22Rv1 (cell line): ENCODE measurements around the gene OR1K1.
"Not testable (repeated sequence)": the region's sequence is repeated elsewhere in the genome, so short reads cannot be mapped to it uniquely, and the experiment has no call there.

ENCODE experiments used
- H3K27ac ChIP-seq: fragments of 450-650 bp; 2 replicates; pipeline ENCODE4 v1.5.1; 2017
- ZFX ChIP-seq: fragments of 450-650 bp; IDR thresholded peaks from 2 replicates; pipeline ENCODE4 v1.6.1; 2017; ENCODE audit warnings: antibody characterized with exemption, borderline replicate concordance
- TF ChIP-seq, protein P1 (sequence below): fragments of 450-650 bp; IDR thresholded peaks from 2 replicates; pipeline ENCODE4 v1.5.1; 2017; ENCODE audit warnings: mild to moderate bottlenecking

The OR1K1 gene

DNA sequence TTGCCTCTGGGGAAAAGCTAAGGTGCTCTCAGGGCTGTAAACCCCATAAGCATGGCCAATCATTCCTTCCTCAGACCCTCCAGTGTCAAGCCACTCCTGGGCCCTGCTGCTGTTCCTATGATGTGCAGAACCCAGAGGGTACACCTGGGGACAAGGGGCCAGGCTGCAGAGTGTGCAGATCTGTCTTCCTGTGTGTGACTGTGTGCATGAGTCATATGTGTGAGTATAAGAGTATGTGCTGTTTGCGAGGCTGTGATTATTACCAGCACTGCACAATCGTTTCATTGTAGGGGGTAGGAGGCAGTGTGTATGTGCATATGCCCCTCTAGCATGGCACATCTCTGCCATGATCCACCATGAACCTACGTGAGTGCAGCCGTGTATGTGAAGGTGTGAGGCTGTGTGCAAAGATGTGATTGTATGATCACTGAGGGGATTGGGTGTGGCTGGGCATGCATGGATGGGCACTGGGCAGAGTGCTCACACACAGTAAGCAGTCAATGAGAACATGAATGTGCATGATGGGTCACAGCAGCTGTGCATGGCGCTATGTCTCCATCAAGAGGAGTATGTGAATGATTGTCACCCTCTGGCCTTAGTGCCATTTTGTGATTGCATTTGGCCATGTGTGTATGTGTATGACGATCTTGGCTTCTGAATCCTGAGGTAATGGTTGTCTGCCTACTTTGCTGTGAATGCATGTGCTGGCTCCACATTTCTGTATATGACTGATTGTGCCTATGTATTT, 2.4 kb upstream of the OR1K1 start:
- TF ChIP-seq ZFX = no peak
- TF ChIP-seq, protein P1, sequence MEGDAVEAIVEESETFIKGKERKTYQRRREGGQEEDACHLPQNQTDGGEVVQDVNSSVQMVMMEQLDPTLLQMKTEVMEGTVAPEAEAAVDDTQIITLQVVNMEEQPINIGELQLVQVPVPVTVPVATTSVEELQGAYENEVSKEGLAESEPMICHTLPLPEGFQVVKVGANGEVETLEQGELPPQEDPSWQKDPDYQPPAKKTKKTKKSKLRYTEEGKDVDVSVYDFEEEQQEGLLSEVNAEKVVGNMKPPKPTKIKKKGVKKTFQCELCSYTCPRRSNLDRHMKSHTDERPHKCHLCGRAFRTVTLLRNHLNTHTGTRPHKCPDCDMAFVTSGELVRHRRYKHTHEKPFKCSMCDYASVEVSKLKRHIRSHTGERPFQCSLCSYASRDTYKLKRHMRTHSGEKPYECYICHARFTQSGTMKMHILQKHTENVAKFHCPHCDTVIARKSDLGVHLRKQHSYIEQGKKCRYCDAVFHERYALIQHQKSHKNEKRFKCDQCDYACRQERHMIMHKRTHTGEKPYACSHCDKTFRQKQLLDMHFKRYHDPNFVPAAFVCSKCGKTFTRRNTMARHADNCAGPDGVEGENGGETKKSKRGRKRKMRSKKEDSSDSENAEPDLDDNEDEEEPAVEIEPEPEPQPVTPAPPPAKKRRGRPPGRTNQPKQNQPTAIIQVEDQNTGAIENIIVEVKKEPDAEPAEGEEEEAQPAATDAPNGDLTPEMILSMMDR = no peak
- H3K27ac ChIP-seq = no peak overlapping the region

DNA sequence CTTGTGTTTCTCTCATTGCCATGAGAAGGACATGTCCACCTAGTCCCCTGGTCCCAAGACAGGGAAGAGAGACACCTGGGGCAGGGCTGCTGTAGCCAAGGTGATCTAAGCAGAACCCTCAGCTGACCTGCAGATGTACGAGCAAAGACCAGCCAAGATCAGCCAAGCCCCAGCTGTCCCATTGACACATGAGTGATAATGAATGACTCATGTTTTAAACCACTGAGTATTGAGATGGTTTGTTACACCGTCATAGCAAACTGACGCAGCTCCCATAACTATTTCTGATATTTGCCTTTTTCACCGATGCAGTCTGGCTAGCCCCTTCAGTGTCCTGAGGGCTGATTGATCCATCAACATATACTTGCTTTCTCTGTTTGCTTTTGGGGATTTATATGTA, 6.7 kb downstream of the OR1K1 start:
- TF ChIP-seq, protein P1 = no peak
- TF ChIP-seq ZFX = no peak
- no peak overlapping the region for H3K27ac ChIP-seq

DNA sequence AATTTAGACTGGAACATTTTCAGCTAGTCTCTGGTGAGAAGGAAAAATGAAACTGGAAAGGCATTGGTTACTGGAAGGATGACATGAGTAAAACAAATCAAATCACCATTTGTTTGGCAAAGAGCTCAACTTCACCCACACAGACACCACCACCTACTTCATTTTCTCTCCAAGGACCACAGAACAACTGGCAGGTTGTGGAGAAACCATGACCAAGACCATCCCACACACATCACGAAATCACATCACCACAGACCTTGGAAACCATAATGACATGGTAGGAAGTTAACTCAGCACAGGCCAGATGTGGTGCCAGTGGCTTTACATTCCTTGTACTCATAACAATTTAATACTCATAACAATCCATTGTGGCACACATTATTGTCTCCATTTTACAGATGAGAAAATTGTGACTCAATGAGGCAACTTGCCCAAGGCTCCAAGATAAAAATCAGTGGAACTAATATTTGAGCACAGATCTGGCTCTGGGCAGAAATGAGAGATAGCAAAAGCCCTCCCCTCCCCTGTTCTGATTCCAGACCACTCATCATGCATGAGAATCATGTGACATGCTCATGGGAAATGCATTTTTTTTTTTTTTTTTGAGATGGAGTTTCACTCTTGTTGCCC, 7.5 kb downstream of the OR1K1 start:
- H3K27ac ChIP-seq = no peak overlapping the region
- TF ChIP-seq, protein P1 = no peak
- no peak for TF ChIP-seq ZFX

DNA sequence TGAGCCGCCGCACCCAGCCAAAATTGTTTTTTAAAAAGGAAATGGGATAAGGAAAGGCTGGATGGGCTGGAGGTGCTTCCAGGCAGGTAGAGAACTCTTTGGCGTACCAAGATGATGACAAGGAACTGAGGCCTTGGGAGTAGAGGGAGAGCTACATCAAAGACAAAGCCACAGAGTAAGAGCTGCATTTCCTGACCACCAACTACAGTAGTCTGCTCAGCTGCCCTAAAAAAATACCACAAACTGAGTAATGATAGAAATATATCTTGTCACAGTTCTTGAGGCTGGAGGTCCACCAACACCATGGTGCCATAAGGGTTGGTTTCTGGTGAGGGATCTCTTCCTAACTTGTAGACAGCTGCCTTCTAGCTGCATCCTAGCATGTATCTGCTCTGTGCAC, 8.2 kb downstream of the OR1K1 start:
- H3K27ac ChIP-seq = no peak overlapping the region
- TF ChIP-seq, protein P1 = no peak
- TF ChIP-seq ZFX = no peak

DNA sequence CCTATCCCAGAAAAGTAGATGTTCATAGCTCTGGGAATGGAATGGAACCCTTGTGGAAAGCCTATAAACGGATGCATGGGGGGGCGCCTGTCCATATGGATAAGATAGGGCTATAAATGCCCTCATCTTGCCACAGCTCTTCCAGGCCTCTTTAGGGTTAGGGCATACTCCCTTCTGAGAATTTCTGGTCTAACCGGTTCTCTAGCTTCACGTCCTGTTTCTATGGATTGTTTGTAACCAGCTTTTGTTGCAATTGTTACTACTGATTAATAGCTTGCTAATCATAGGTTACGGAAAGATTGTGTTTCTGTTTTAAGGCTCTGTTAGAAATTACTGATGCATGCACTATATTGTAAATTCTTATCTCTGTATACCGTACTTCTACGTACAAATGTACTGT, 9.3 kb downstream of the OR1K1 start:
- not testable (repeated sequence) for H3K27ac ChIP-seq

DNA sequence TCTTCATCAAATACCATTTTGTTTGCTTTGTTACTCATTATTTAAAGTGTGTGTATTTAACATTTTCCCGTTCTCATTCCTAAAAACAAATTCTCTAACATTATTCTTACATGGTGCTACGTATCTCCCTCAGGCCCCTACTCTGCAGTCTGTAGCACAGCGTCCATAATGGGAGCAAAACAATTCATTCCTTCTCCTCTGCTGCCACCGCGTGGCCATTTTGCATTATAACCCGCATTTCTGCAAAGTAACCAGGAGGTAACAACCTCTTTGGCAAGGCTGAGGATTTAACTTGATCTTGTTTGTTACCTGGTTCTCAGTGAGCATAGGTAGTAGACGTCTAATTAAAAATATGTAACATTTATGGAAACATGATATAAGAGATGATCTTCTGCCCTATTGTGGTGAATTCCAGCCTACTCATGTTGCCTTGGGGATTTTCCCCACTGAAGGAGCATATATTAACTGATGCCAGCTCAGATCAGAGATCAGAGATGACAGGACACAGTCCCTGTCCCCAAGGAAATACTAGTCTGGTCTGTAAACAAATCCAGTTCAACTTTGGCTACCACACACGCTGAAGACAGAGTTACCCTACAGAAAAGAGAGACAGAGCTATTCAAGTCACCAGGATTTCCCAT, 10.5 kb downstream of the OR1K1 start:
- TF ChIP-seq ZFX = no peak
- TF ChIP-seq, protein P1 = peak; percentile 79
- H3K27ac ChIP-seq = no peak overlapping the region

DNA sequence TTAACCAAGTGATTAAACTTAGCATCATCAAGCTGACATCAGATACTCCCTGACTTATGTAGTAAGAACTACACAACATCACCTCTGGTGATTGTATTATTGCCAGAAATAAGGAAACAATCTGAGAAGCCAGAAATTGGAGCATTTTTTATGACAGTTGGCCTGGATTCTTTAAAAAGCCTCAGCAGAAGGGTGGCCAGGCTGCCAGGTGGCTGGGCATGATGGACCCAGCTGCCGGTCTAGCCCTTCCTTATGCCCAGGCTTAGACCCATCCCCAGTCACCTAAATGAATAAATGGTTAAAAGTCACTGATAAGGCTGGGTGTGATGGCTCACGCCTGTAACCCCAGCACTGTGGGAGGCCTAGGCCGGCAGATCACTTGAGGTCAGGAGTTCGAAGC, 12.8 kb downstream of the OR1K1 start:
- H3K27ac ChIP-seq = no peak overlapping the region
- no peak for TF ChIP-seq ZFX
- TF ChIP-seq, protein P1 = no peak
